ENCODE data around the gene NDE1. TPM values are rescaled to one million over a fixed set of nuclear protein-coding genes. Genes with fewer than 3 reads are reported as not detected.
"Not testable (repeated sequence)": the region's sequence is repeated elsewhere in the genome, so short reads cannot be mapped to it uniquely, and the experiment has no call there.

NDE1 gene
- total RNA-seq, 4 donors from 2014 or later = 15.1 to 323 (median 36.1) TPM

DNA sequence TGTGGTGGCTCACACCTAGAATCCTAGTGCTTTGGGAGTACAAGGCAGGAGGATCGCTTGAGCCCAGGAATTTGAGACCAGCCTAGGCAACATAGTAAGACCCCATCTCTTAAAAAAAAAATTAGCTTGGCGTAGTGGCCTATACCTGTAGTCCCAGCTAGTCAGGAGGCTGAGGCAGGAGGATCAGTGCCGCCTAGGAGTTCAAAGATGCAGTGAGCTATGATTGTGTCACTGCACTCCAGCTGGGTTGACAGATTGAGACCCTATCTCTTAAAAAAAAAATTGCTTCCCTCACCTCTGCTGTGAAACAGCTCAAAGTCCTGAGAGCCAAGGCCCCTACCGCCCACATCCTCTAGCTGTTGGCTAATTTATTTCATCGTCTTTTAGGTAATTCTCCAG is 10.2 kb downstream of the NDE1 start:
- no peak for DNase-seq
- Histone ChIP-seq H3K4me3 (no peak overlapping the region), H3K9me3 (no peaks in the 10 kb centered on the region), H3K27ac (peak overlapping the region in 1 of 4 donors; percentile 43), H3K4me1 (no peaks in the 10 kb centered on the region), H3K27me3 (no peaks in the 10 kb centered on the region), H3K36me3 (peaks cover 0 to 5% (median 0%) of the 10 kb centered on the region in 3 donors)
- TF ChIP-seq POLR2A (IDR thresholded peaks at IDR 0.05) = no peak

DNA sequence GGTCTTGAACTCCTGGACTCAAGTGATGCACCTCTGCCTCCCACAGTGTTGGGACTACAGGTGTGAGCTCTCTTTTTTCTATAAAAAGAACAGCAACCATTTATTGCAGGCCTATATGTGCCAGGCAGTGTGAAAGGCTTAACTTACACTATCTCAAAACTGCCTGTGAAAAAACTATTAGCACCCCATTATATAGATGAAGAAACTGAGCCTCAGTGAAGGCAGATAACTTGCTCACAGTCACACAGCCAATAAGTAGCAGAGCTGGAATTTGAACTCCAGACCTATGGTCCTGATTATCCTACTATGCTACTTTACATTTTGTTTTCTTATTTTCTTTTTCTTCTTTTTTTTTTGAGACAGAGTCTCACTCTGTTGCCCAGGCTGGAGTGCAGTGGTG is 15.1 kb downstream of the NDE1 start:
- H3K27me3 ChIP-seq = no peaks in the 10 kb centered on the region
- H3K9me3 ChIP-seq = no peaks in the 10 kb centered on the region
- no peak for DNase-seq
- no peak overlapping the region for H3K27ac ChIP-seq
- H3K36me3 ChIP-seq = peaks cover 0 to 51% (median 0%) of the 10 kb centered on the region in 3 donors
- no peak overlapping the region for H3K4me3 ChIP-seq
- no peaks in the 10 kb centered on the region for H3K4me1 ChIP-seq
- TF ChIP-seq POLR2A (IDR thresholded peaks at IDR 0.05) (no peak), CTCF (IDR thresholded peaks at IDR 0.05) (no peak)

DNA sequence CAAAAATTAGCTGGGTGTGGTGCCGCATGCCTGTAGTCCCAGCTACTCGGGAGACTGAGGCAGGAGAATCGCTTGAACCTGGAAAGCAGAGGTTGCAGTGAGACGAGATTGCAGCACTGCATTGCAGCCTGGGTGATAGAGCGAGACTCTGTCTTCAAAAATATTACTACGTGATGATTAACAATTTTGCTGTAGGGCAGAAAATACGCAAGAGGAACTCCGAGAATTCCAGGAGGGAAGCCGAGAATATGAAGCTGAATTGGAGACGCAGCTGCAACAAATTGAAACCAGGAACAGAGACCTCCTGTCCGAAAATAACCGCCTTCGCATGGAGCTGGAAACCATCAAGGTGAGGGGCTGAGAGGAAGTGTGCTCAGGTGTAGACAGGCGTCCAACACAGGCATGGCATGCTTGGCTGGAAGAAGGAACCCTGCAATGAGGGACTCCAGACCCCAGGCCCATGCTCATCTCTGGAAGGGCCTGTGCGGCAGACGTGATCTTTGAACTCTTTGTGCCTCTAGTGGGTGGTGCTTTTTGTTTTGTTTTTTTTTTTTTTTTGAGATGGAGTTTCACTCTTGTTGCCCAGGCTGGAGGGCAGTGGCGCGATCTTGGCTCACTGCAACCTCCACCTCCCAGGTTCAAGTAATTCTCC is 17.2 kb downstream of the NDE1 start:
- no peak for TF ChIP-seq POLR2A (IDR thresholded peaks at IDR 0.05)
- TF ChIP-seq CTCF (IDR thresholded peaks at IDR 0.05) = no peak
- Histone ChIP-seq H3K27ac (no peak overlapping the region), H3K27me3 (no peaks in the 10 kb centered on the region), H3K4me3 (no peak overlapping the region), H3K36me3 (peaks cover 0 to 57% (median 0%) of the 10 kb centered on the region in 3 donors), H3K9me3 (no peaks in the 10 kb centered on the region), H3K4me1 (no peaks in the 10 kb centered on the region)
- DNase-seq = no peak

DNA sequence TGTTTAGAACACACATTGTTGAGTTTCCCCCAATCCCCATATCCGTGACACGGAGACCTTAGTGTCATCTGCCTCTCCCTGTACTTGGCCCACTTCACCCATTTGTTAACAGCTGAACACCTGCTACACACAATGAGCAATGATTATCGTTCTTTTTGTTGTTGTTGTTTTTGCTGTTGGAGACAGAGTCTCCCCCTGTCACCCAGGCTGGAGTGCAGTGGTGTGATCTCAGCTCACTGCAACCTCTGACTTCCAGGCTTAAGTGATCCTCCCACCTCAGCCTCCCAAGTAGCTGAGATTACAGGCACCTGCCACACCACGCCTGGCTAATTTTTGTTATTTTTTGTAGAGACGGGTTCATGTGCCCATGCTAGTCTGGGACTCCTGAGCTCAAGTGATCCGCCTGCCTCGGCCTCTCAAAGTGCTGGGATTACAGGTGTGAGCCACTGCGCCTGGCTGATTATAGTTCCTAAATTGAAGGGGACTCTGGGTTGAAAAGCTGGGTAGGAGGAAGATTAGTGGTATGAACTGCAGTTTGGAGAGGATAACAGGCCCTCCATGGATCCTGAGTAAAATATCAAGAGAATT is 21.6 kb downstream of the NDE1 start:
- Histone ChIP-seq H3K27ac (peak overlapping the region in 3 of 4 donors; percentile 67 to 85 (median 83)), H3K36me3 (peaks cover 0 to 37% (median 0%) of the 10 kb centered on the region in 3 donors), H3K9me3 (no peaks in the 10 kb centered on the region), H3K27me3 (no peaks in the 10 kb centered on the region), H3K4me1 (peaks cover 0 to 11% (median 3%) of the 10 kb centered on the region in 4 donors), H3K4me3 (no peak overlapping the region)
- TF ChIP-seq CTCF (IDR thresholded peaks at IDR 0.05) (no peak), POLR2A (IDR thresholded peaks at IDR 0.05) (no peak)
- no peak for DNase-seq

- Histone ChIP-seq H3K4me1 (peaks cover 0 to 11% (median 3%) of the 10 kb centered on the region in 4 donors), H3K27ac (peak overlapping the region; percentile 65 to 85 (median 75)), H3K36me3 (peaks cover 0 to 32% (median 0%) of the 10 kb centered on the region in 3 donors)
- not testable (repeated sequence) for DNase-seq, H3K4me3 ChIP-seq, H3K27me3 ChIP-seq, H3K9me3 ChIP-seq
These were observed 22.1 kb downstream of the NDE1 start for GRCh38 chr16:15672127-15672513.

DNA sequence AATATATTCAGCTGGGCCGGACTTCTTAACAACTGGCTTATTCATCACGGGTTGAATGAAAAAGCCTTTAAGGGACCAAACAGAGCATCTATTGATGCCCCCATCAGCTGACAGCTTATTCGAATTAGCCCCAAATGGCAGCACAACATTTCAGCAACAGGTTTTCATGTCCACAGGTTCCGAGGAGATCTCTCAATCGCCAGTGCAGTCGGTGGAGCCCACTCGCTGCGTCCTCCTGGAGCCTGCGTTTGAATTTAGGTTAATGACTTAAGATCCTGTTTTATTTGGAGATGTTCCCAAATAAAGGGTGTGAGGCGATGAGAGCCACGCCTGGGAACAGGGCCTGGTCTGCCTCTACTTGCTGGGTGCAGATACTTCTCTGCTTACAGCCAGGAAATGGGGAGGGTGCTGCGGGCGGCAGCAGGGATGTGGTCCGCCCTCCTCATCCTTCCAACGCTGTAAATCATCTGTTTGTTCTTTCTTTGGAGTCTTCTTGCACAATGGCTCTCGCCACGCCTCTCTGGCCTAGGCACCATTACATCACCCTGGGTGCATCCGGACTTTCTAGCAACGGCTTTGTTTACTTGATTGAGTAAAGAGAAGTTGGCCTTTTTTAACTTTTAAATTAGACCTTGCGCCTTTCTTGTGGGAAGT is 22.6 kb downstream of the NDE1 start:
- Histone ChIP-seq H3K27me3 (no peaks in the 10 kb centered on the region), H3K27ac (peak overlapping the region; percentile 65 to 85 (median 75)), H3K4me3 (no peak overlapping the region), H3K4me1 (peaks cover 0 to 11% (median 3%) of the 10 kb centered on the region in 4 donors), H3K36me3 (peaks cover 0 to 30% (median 0%) of the 10 kb centered on the region in 3 donors), H3K9me3 (no peaks in the 10 kb centered on the region)
- peak; percentile 65 to 93 (median 80) for DNase-seq
- TF ChIP-seq CTCF (IDR thresholded peaks at IDR 0.05) (no peak), POLR2A (IDR thresholded peaks at IDR 0.05) (no peak)
